H1 (cell line): ENCODE data around the gene SPC24.
"Not testable (repeated sequence)": the region's sequence is repeated elsewhere in the genome, so short reads cannot be mapped to it uniquely, and the experiment has no call there.

Source experiments
- CTCF ChIP-seq, 3 experiments: IDR thresholded peaks; 1 replicate in 2 of 3; 2 replicates in 1 of 3; pipeline versions ENCODE4 v1.5.1 to v1.6.1; 2011; ENCODE audit warnings: low read length in 3 of 3, mild to moderate bottlenecking in 3 of 3, inconsistent platforms in 2 of 3, low read depth in 1 of 3, moderate library complexity in 1 of 3; ENCODE audit not compliant: insufficient read depth in 1 of 3; ENCODE audit errors: control extremely low read depth in 1 of 3
- GTF2F1 ChIP-seq: IDR thresholded peaks from 2 replicates; pipeline ENCODE4 v1.6.1; 2012; ENCODE audit warnings: low read depth, low read length, improper control_type of control experiment, borderline replicate concordance
- POLR2A ChIP-seq, 2 experiments: IDR thresholded peaks; 1 replicate in 1 of 2; 2 replicates in 1 of 2; pipeline ENCODE4 v1.6.1; 2011; ENCODE audit warnings: low read depth in 2 of 2, low read length in 2 of 2, mild to moderate bottlenecking in 2 of 2; ENCODE audit errors: control extremely low read depth in 1 of 2
- RFX5 ChIP-seq: IDR thresholded peaks from 2 replicates; pipeline ENCODE4 v1.6.1; 2011; ENCODE audit warnings: low read depth, low read length, improper control_type of control experiment, borderline replicate concordance

DNA sequence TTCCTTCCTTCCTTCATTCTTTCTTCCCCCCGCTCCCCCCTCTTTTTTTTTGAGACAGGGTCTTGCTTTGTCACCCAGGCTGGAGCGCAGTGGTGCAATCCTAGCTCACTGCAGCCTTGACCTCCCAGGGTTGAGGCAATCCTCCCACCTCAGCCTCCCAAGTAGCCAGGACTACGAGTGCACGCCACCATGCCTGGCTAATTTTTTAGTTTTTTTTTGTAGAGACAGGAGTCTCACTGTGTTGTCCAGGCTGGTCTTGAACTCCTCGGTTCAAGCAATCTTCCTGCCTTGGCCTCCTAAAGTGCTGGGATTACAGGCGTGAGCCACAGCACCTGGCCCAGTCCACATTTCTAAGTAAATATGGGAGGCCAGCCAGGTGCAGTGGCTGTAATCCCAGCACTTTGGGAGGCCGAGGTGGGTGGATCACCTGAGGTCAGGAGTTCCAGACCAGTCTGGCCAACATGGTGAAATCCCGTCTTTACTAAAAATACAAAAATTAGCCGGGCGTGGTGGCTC is 15.5 kb downstream of the SPC24 start:
- not testable (repeated sequence) for TF ChIP-seq CTCF (IDR thresholded peaks at IDR 0.05; ENCODE audit: control extremely low read depth in 1 of 3, insufficient read depth in 1 of 3, low read depth in 1 of 3, low read length in 3 of 3); GTF2F1; POLR2A (IDR thresholded peaks at IDR 0.05; ENCODE audit: control extremely low read depth in 1 of 2, low read depth in 2 of 2, low read length in 2 of 2); RFX5
